Keratinocyte (primary cell): ENCODE data around the gene RWDD1. TPM values are rescaled to one million over a fixed set of nuclear protein-coding genes. Genes with fewer than 3 reads are reported as not detected.

Experiments
- DNase-seq: peaks from one replicate; pipeline ENCODE4 v3.0.0-alpha.2; 2011; ENCODE audit warnings: low read depth, missing footprints, low spot score
- FAIRE-seq: peaks from 2 replicates; lab custom pipeline; 2011; peaks lifted over from hg19 to GRCh38; lab: Jason Lieb, UNC
- H2AFZ ChIP-seq: 2 replicates; pipeline ENCODE4 v1.6.0; 2012; ENCODE audit warnings: low read length, control low read depth, inconsistent platforms; ENCODE audit not compliant: control insufficient read depth
- H3K27ac ChIP-seq: 2 replicates; pipeline ENCODE4 v1.5.1; 2011; ENCODE audit warnings: low read length; ENCODE audit not compliant: control insufficient read depth, insufficient read depth
- H3K27me3 ChIP-seq: 3 replicates; pipeline ENCODE4 v1.6.0; 2011; ENCODE audit warnings: low read length; ENCODE audit not compliant: control insufficient read depth, insufficient read depth; ENCODE audit errors: extremely low read depth
- H3K36me3 ChIP-seq, 2 experiments: 2 replicates in 1 of 2; 3 replicates in 1 of 2; pipeline ENCODE4 v1.5.1; 2011; ENCODE audit warnings: low read length in 2 of 2, mild to moderate bottlenecking in 1 of 2; ENCODE audit not compliant: control insufficient read depth in 2 of 2, insufficient read depth in 2 of 2; ENCODE audit errors: extremely low read depth in 1 of 2
- H3K4me1 ChIP-seq: 3 replicates; pipeline ENCODE4 v1.5.1; 2011; ENCODE audit warnings: low read length; ENCODE audit not compliant: control insufficient read depth, insufficient read depth; ENCODE audit errors: extremely low read depth
- H3K4me2 ChIP-seq: 3 replicates; pipeline ENCODE4 v1.6.0; 2011; ENCODE audit warnings: low read depth, low read length; ENCODE audit not compliant: control insufficient read depth, insufficient read depth; ENCODE audit errors: extremely low read depth
- H3K4me3 ChIP-seq, 3 experiments: fragments of 200-600 bp in 1 of 3; sonication (generic) in 1 of 3; 2 replicates in 2 of 3; 3 replicates in 1 of 3; pipeline ENCODE4 v1.5.1; 2011 to 2016; ENCODE audit warnings: low read length in 3 of 3, mild to moderate bottlenecking in 3 of 3, control low read depth in 2 of 3, inconsistent platforms in 1 of 3, low read depth in 1 of 3, mixed read lengths in 1 of 3, mixed run types in 1 of 3, moderate library complexity in 1 of 3; ENCODE audit not compliant: control insufficient read depth in 2 of 3, insufficient read depth in 2 of 3; ENCODE audit errors: extremely low read depth in 1 of 3
- H3K79me2 ChIP-seq: 2 replicates; pipeline ENCODE4 v1.6.0; 2012; ENCODE audit warnings: low read length; ENCODE audit not compliant: control insufficient read depth, insufficient read depth
- H3K9ac ChIP-seq: 3 replicates; pipeline ENCODE4 v1.6.0; 2011; ENCODE audit warnings: low read length; ENCODE audit not compliant: control insufficient read depth, insufficient read depth; ENCODE audit errors: extremely low read depth
- H3K9me1 ChIP-seq: 3 replicates; pipeline ENCODE4 v1.6.0; 2011; ENCODE audit warnings: low read length; ENCODE audit not compliant: control insufficient read depth, insufficient read depth; ENCODE audit errors: extremely low read depth
- H3K9me3 ChIP-seq: 2 replicates; pipeline ENCODE4 v1.5.1; 2012; ENCODE audit warnings: low read depth, low read length; ENCODE audit not compliant: control insufficient read depth
- H4K20me1 ChIP-seq: 3 replicates; pipeline ENCODE4 v1.6.0; 2011; ENCODE audit warnings: low read length; ENCODE audit not compliant: control insufficient read depth, insufficient read depth; ENCODE audit errors: extremely low read depth
- EZH2 ChIP-seq: IDR thresholded peaks from one replicate; pipeline ENCODE4 v1.6.1; 2012; ENCODE audit warnings: inconsistent platforms, mild to moderate bottlenecking, low read length, moderate library complexity
- dilution Hi-C: fragments of 300-500 bp; cut with MboI; formaldehyde crosslinking; loops from one replicate; pipeline ENCODE4 v1.7.0; 2020; ENCODE audit warnings: low sequenced_read_pairs; ENCODE audit not compliant: extremely low pct_ligation_motif_present
- polyA plus RNA-seq, 5 experiments: library from polyadenylated mRNA; depleted of rRNA in 3 of 5; stranded (reverse) in 3 of 5; stranded (forward) in 1 of 5; unstranded in 1 of 5; fragments of >200 nt; gene quantifications; 1 replicate in 1 of 5; 2 replicates in 3 of 5; 3 replicates in 1 of 5; pipeline versions ENCODE4 v1.2.1 to v1.2.3, GENCODE V29; 2011 to 2012; ENCODE audit warnings: missing spikeins in 2 of 5, low read depth in 1 of 5, low replicate concordance in 1 of 5
- TF ChIP-seq, protein P1 (sequence below), 3 experiments: IDR thresholded peaks in 1 of 3; conservative IDR thresholded peaks in 1 of 3; optimal IDR thresholded peaks in 1 of 3; 2 replicates in 2 of 3; 3 replicates in 1 of 3; pipeline versions ENCODE3 to v1.5.1; 2011; ENCODE audit warnings: low read length in 3 of 3, mild to moderate bottlenecking in 3 of 3, moderate library complexity in 2 of 3, control low read depth in 1 of 3, inconsistent platforms in 1 of 3; ENCODE audit not compliant: insufficient read depth in 2 of 3; ENCODE audit errors: extremely low read depth in 1 of 3

Gene RWDD1
- polyA plus RNA-seq, 1 donor (not counting 4 experiments of a cell fraction or from before 2014, with no cell fraction given) = 61.7 TPM

DNA sequence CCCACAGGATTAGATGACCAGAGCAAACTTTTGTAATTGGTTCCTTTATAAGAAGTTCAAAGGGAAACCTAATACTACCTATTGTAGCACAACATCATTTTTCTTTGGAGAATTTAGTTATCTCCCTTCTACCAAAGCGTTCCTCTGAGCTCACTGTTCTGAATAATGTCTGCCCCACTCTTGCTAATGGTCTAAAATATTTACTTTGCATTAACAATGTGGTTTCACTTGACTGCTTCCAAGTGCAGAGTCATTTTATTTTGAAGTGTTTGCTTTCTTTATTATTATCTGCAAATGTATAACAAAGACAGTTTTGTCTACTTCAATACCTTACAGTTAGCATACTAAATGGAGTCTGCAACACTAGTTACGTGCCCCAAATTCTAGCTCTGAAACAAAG lies 40.9 kb upstream of the RWDD1 start:
- no peak overlapping the region for H3K4me3 ChIP-seq
- no peak overlapping the region for H3K27ac ChIP-seq
- H3K36me3 ChIP-seq = no peaks in the 10 kb centered on the region
- H3K27me3 ChIP-seq = no peaks in the 10 kb centered on the region
- no peak for DNase-seq
- no peak overlapping the region for H3K4me2 ChIP-seq
- H4K20me1 ChIP-seq = no peaks in the 10 kb centered on the region
- H3K9ac ChIP-seq = no peak overlapping the region
- H3K79me2 ChIP-seq = no peaks in the 10 kb centered on the region
- dilution Hi-C loops = no loop called here
- no peaks in the 10 kb centered on the region for H3K9me3 ChIP-seq
- peaks cover 19% of the 10 kb centered on the region for H3K4me1 ChIP-seq
- no peak for FAIRE-seq
- H2AFZ ChIP-seq = no peak overlapping the region
- no peak for TF ChIP-seq EZH2
- TF ChIP-seq, protein P1, sequence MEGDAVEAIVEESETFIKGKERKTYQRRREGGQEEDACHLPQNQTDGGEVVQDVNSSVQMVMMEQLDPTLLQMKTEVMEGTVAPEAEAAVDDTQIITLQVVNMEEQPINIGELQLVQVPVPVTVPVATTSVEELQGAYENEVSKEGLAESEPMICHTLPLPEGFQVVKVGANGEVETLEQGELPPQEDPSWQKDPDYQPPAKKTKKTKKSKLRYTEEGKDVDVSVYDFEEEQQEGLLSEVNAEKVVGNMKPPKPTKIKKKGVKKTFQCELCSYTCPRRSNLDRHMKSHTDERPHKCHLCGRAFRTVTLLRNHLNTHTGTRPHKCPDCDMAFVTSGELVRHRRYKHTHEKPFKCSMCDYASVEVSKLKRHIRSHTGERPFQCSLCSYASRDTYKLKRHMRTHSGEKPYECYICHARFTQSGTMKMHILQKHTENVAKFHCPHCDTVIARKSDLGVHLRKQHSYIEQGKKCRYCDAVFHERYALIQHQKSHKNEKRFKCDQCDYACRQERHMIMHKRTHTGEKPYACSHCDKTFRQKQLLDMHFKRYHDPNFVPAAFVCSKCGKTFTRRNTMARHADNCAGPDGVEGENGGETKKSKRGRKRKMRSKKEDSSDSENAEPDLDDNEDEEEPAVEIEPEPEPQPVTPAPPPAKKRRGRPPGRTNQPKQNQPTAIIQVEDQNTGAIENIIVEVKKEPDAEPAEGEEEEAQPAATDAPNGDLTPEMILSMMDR (optimal IDR thresholded peaks at IDR 0.05 in 1 of 3, IDR thresholded peaks at IDR 0.05 in 1 of 3, conservative IDR thresholded peaks at IDR 0.05 in 1 of 3; ENCODE audit: extremely low read depth in 1 of 3, insufficient read depth in 2 of 3, low read length in 3 of 3) = no peak
- no peaks in the 10 kb centered on the region for H3K9me1 ChIP-seq

DNA sequence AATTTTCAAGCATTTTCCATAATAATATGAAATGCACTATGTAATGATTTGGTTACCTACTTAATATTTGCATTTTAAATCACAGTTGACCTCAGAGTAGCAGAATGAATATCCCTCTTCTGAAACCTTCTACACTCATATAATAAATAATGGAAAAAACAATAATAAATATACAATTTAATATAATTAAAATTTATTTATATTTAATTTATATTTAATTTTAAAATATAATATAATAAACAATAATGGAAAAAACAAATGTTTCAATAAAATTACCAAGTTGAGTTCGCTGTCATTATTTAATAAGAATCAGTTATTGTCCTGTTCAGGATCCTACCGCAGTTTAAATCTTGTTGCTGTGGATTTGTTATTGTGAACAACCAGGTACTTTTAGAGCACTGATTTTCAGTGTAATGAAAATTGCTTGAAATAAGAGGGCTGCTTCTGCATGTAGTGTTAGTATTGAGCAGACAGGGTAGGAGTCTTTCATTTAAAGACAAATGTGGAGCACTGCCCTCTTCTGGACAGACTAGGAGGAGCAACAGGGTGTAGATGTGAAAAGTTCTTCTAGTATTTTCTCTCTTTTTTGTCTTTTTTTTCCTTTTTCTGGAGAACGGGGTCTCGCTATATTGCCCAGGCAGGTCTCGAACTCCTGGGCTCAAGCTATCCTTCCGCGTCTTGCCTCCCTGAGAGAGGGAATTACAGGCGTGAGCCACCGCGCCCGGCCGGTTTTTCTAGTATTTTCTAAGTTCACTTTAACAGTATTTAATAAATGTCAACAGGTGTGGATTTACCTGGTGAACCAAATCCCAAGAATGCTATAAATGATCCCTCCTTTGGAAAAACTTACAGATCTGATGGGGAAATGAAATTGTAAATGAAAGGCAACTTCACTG lies 39.4 kb upstream of the RWDD1 start:
- DNase-seq = no peak
- Histone ChIP-seq H3K4me1 (peaks cover 26% of the 10 kb centered on the region), H3K9me1 (no peaks in the 10 kb centered on the region), H3K4me2 (no peak overlapping the region), H3K4me3 (no peak overlapping the region), H3K9me3 (no peaks in the 10 kb centered on the region), H3K27ac (no peak overlapping the region), H4K20me1 (no peaks in the 10 kb centered on the region), H3K36me3 (no peaks in the 10 kb centered on the region), H3K79me2 (no peaks in the 10 kb centered on the region), H3K9ac (no peak overlapping the region), H2AFZ (peak overlapping the region; percentile 25), H3K27me3 (no peaks in the 10 kb centered on the region)
- peak; percentile 81 for FAIRE-seq
- no peak for TF ChIP-seq EZH2
- TF ChIP-seq, protein P1 (optimal IDR thresholded peaks at IDR 0.05 in 1 of 3, IDR thresholded peaks at IDR 0.05 in 1 of 3, conservative IDR thresholded peaks at IDR 0.05 in 1 of 3; ENCODE audit: extremely low read depth in 1 of 3, insufficient read depth in 2 of 3, low read length in 3 of 3) = peak; percentile 51 to 73 (median 64)
- dilution Hi-C loops = no loop called here
